Trophoblast cell (in vitro differentiated cells and primary cell): ENCODE data around the gene FAM184A.

Experiments used
- DNase-seq, 2 donors: peaks; one replicate each; pipeline ENCODE4 v3.0.0-alpha.2; 2016
- H2AFZ ChIP-seq: 2 replicates; pipeline ENCODE4 v1.6.1; 2013; ENCODE audit warnings: low read length, moderate library complexity, mild to moderate bottlenecking; ENCODE audit not compliant: insufficient read depth, poor library complexity
- H2AK5ac ChIP-seq: 2 replicates; pipeline ENCODE4 v1.6.1; 2013; ENCODE audit warnings: mild to moderate bottlenecking, low read length
- H2BK120ac ChIP-seq: 2 replicates; pipeline ENCODE4 v1.6.1; 2013; ENCODE audit warnings: low read length, mild to moderate bottlenecking, moderate library complexity; ENCODE audit not compliant: insufficient read depth, poor library complexity
- H2BK12ac ChIP-seq: 2 replicates; pipeline ENCODE4 v1.6.1; 2013; ENCODE audit warnings: mild to moderate bottlenecking, low read length, moderate library complexity
- H2BK5ac ChIP-seq: 2 replicates; pipeline ENCODE4 v1.6.1; 2013; ENCODE audit warnings: low read length, low read depth, moderate library complexity, mild to moderate bottlenecking; ENCODE audit not compliant: poor library complexity
- H3K14ac ChIP-seq: 2 replicates; pipeline ENCODE4 v1.6.1; 2013; ENCODE audit warnings: mild to moderate bottlenecking, low read length
- H3K18ac ChIP-seq: 2 replicates; pipeline ENCODE4 v1.6.1; 2013; ENCODE audit warnings: mild to moderate bottlenecking, low read length
- H3K23ac ChIP-seq: 2 replicates; pipeline ENCODE4 v1.6.1; 2013; ENCODE audit warnings: low read length
- H3K27ac ChIP-seq: 2 replicates; pipeline ENCODE4 v1.5.1; 2013; ENCODE audit warnings: low read depth, mild to moderate bottlenecking, inconsistent platforms, low read length, moderate library complexity
- H3K27me3 ChIP-seq: 2 replicates; pipeline ENCODE4 v1.6.1; 2013; ENCODE audit warnings: inconsistent platforms, mild to moderate bottlenecking, low read length, moderate library complexity; ENCODE audit not compliant: insufficient read depth
- H3K36me3 ChIP-seq, 2 experiments: 1 replicate in 1 of 2; 2 replicates in 1 of 2; pipeline ENCODE4 v1.6.1; 2013; ENCODE audit warnings: low read length in 2 of 2, mild to moderate bottlenecking in 2 of 2, moderate library complexity in 1 of 2; ENCODE audit not compliant: insufficient read depth in 2 of 2, control insufficient read depth in 1 of 2
- H3K4ac ChIP-seq: 2 replicates; pipeline ENCODE4 v1.6.1; 2013; ENCODE audit warnings: low read depth, mild to moderate bottlenecking, low read length, moderate library complexity
- H3K4me1 ChIP-seq, 2 experiments: 1 replicate in 1 of 2; 2 replicates in 1 of 2; pipeline ENCODE4 v1.6.1; 2013; ENCODE audit warnings: low read length in 2 of 2, mild to moderate bottlenecking in 2 of 2, moderate library complexity in 1 of 2; ENCODE audit not compliant: insufficient read depth in 2 of 2, control insufficient read depth in 1 of 2
- H3K4me2 ChIP-seq: 2 replicates; pipeline ENCODE4 v1.6.1; 2013; ENCODE audit warnings: inconsistent platforms, mild to moderate bottlenecking, low read length, moderate library complexity
- H3K4me3 ChIP-seq: 2 replicates; pipeline ENCODE4 v1.5.1; 2013; ENCODE audit warnings: mild to moderate bottlenecking, low read depth, low read length, inconsistent platforms
- H3K79me1 ChIP-seq: one replicate; pipeline ENCODE4 v1.6.1; 2013; ENCODE audit warnings: low read length
- H3K79me2 ChIP-seq: 2 replicates; pipeline ENCODE4 v1.6.1; 2013; ENCODE audit warnings: low read length, mild to moderate bottlenecking; ENCODE audit not compliant: control insufficient read depth, insufficient read depth, poor library complexity
- H3K9ac ChIP-seq: 2 replicates; pipeline ENCODE4 v1.6.1; 2013; ENCODE audit warnings: mild to moderate bottlenecking, low read length
- H3K9me3 ChIP-seq: 2 replicates; pipeline ENCODE4 v1.6.1; 2013; ENCODE audit warnings: low read depth, mild to moderate bottlenecking, control low read depth, inconsistent platforms, low read length; ENCODE audit not compliant: insufficient read depth
- H4K12ac ChIP-seq: 2 replicates; pipeline ENCODE4 v1.6.1; 2013; ENCODE audit warnings: low read depth, mild to moderate bottlenecking, low read length, moderate library complexity
- H4K8ac ChIP-seq: 2 replicates; pipeline ENCODE4 v1.6.1; 2013; ENCODE audit warnings: low read depth, mild to moderate bottlenecking, low read length, moderate library complexity
- H4K91ac ChIP-seq: one replicate; pipeline ENCODE4 v1.6.1; 2013; ENCODE audit warnings: low read depth, mild to moderate bottlenecking, low read length, moderate library complexity
- WGBS: extraction: QIAGEN DNeasy Blood & Tissue Kit; methylation state at CpG from one replicate; pipeline ENCODE4 v1.1.7; 2013; ENCODE audit warnings: missing lambda C conversion rate; ENCODE audit not compliant: insufficient read length, insufficient coverage; ENCODE audit errors: extremely low coverage; 5-methylcytosine and 5-hydroxymethylcytosine counted together

FAM184A gene

DNA sequence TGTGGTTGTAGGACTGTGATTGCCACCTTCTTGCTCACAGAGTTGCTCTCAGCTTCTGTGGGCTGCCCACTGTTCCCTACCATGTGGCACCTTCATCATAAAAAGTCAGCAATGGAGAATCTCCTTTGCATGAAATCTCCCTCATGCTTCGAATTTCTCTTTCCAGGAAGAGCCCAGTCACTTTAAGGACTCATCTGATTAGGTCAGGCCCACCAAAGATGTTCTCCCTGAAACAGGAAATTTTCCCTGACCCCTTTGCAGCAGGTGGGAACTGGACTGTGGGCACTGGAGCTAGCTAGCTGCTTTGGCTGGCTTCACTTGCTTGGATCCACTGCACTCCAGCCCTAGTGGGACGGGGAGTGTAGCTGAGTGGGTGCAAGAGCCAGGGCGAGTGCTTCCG lies 47.7 kb upstream of the FAM184A start:
- Histone ChIP-seq H3K23ac (no peak overlapping the region), H4K8ac (no peak overlapping the region), H3K4ac (no peak overlapping the region), H2BK120ac (peak overlapping the region; percentile 8), H3K4me3 (no peak overlapping the region), H4K12ac (no peak overlapping the region), H3K27ac (no peak overlapping the region), H3K9me3 (peaks cover 5% of the 10 kb centered on the region), H3K9ac (no peak overlapping the region), H2AFZ (no peak overlapping the region), H3K18ac (no peak overlapping the region), H3K14ac (no peak overlapping the region), H2BK5ac (no peak overlapping the region), H4K91ac (peak overlapping the region; percentile 26), H3K4me2 (no peak overlapping the region), H3K79me1 (peaks cover 8% of the 10 kb centered on the region), H3K36me3 (no peaks in the 10 kb centered on the region), H3K79me2 (no peaks in the 10 kb centered on the region), H2AK5ac (peak overlapping the region; percentile 13), H3K4me1 (peaks cover 7 to 13% of the 10 kb centered on the region in 2 experiments), H3K27me3 (no peaks in the 10 kb centered on the region), H2BK12ac (peak overlapping the region; percentile 48)
- DNase-seq: no peak
- no CpG with 5 or more reads among the region's 4 CpGs for WGBS

DNA sequence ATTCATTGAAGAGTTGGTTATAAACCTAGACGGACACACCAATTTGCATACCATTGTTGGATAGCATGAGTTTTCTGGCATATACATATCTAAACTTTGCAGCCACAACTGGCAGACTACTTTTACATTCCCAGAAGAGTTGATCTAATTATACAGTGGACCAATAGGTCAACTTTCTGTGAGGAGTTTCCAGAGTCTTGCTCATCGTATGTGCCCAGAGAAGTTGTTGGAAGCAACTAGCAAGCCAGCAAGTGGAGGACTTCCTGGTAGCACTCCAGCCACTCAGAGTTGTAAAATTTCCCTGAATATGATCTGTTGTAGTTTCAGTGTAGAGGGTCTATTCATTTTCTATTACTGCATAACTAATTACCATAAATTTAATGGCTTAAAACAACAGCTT lies 47.1 kb upstream of the FAM184A start:
- Histone ChIP-seq H3K27ac (no peak overlapping the region), H3K79me1 (peaks cover 8% of the 10 kb centered on the region), H3K18ac (no peak overlapping the region), H3K79me2 (no peaks in the 10 kb centered on the region), H3K4me2 (no peak overlapping the region), H3K23ac (no peak overlapping the region), H2AK5ac (no peak overlapping the region), H3K9me3 (peaks cover 5% of the 10 kb centered on the region), H3K27me3 (no peaks in the 10 kb centered on the region), H2BK5ac (no peak overlapping the region), H4K12ac (no peak overlapping the region), H2BK120ac (no peak overlapping the region), H3K4me1 (peaks cover 7 to 13% of the 10 kb centered on the region in 2 experiments), H2BK12ac (no peak overlapping the region), H3K36me3 (no peaks in the 10 kb centered on the region), H3K4me3 (no peak overlapping the region), H3K9ac (no peak overlapping the region), H2AFZ (no peak overlapping the region), H3K4ac (no peak overlapping the region), H4K8ac (no peak overlapping the region), H4K91ac (no peak overlapping the region), H3K14ac (no peak overlapping the region)
- WGBS: no CpG with 5 or more reads among the region's 2 CpGs
- no peak for DNase-seq

DNA sequence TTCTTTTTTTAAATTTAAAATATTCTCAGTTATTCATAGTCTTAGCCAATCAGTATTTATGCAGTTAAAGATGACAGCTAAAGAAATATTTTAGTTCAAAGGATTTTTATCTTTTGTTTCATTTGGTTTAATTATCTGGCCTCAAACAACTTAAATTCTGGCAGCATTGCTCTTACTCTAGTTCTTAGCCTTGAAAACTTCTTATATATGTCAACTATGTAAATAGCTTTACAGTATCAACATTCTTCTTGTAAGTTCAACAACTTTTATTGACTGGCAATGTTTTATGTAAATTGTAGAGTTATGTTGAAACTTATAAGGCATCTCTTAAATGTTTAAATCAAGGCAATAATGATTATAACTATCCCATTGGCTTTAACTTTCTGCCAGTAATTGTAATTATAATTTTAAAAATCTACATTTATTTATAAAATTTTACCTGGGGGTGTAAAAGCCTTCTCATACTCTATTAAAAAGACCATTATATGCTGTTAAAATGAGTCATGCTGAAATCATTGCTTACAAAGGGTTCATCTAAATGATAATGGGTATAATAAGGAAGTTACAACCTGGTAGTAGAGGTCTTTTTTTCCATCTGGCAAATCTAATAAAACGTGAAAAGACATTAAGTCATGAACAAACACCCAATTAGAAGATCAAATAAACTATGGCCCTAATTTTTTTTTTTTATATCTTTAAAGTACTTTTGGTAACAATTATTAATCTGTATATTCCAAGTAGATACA lies 45.8 kb upstream of the FAM184A start:
- no peak overlapping the region for H4K8ac ChIP-seq
- no peak overlapping the region for H2BK120ac ChIP-seq
- H2AFZ ChIP-seq: no peak overlapping the region
- H3K79me1 ChIP-seq: peaks cover 8% of the 10 kb centered on the region
- H3K4me2 ChIP-seq: no peak overlapping the region
- H3K4me1 ChIP-seq: peaks cover 7 to 13% of the 10 kb centered on the region in 2 experiments
- H4K12ac ChIP-seq: no peak overlapping the region
- H2AK5ac ChIP-seq: no peak overlapping the region
- H3K36me3 ChIP-seq: no peaks in the 10 kb centered on the region
- H4K91ac ChIP-seq: no peak overlapping the region
- H3K14ac ChIP-seq: no peak overlapping the region
- no peak overlapping the region for H3K4me3 ChIP-seq
- no peak overlapping the region for H3K23ac ChIP-seq
- H2BK5ac ChIP-seq: no peak overlapping the region
- no CpG with 5 or more reads among the region's 1 CpG for WGBS
- DNase-seq: no peak
- H3K9ac ChIP-seq: no peak overlapping the region
- no peak overlapping the region for H3K4ac ChIP-seq
- H2BK12ac ChIP-seq: no peak overlapping the region
- no peak overlapping the region for H3K27ac ChIP-seq
- H3K18ac ChIP-seq: no peak overlapping the region
- peaks cover 5% of the 10 kb centered on the region for H3K9me3 ChIP-seq
- H3K79me2 ChIP-seq: no peaks in the 10 kb centered on the region
- no peaks in the 10 kb centered on the region for H3K27me3 ChIP-seq

DNA sequence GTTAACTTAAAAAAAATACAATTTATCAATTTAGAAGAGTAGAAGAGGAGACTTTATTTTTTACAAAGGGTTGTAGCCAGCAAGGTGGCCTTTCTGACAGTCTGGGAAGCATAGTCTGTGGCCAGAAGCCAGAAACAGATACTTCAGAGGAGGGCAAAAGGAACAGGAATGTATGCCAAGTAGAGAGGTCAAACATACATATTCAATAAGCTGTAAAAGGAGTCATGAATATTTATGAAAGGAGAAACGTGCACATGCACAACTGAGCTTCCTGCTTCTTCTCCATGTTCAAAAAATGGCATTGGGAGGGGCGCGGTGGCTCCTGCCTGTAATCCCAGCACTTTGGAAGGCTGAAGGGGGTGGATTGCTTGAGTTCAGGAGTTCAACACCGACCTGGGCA lies 43.9 kb upstream of the FAM184A start:
- Histone ChIP-seq H3K79me2 (no peaks in the 10 kb centered on the region), H3K14ac (no peak overlapping the region), H3K27ac (no peak overlapping the region), H3K4ac (no peak overlapping the region), H4K12ac (no peak overlapping the region), H2AK5ac (no peak overlapping the region), H3K9ac (no peak overlapping the region), H3K79me1 (peaks cover under 1% of the 10 kb centered on the region), H2BK5ac (no peak overlapping the region), H3K4me3 (no peak overlapping the region), H2BK12ac (no peak overlapping the region), H2AFZ (peak overlapping the region; percentile 54), H3K27me3 (no peaks in the 10 kb centered on the region), H3K18ac (no peak overlapping the region), H3K4me1 (peaks cover under 1 to 3% of the 10 kb centered on the region in 2 experiments), H3K23ac (no peak overlapping the region), H3K36me3 (no peaks in the 10 kb centered on the region), H2BK120ac (no peak overlapping the region), H4K8ac (no peak overlapping the region), H3K4me2 (no peak overlapping the region), H4K91ac (no peak overlapping the region), H3K9me3 (peaks cover 5% of the 10 kb centered on the region)
- no CpG with 5 or more reads among the region's 4 CpGs for WGBS
- no peak for DNase-seq
